Measurements from ENCODE around the gene HAUS1.
"Not testable (repeated sequence)": the region's sequence is repeated elsewhere in the genome, so short reads cannot be mapped to it uniquely, and the experiment has no call there.

The HAUS1 gene

DNA sequence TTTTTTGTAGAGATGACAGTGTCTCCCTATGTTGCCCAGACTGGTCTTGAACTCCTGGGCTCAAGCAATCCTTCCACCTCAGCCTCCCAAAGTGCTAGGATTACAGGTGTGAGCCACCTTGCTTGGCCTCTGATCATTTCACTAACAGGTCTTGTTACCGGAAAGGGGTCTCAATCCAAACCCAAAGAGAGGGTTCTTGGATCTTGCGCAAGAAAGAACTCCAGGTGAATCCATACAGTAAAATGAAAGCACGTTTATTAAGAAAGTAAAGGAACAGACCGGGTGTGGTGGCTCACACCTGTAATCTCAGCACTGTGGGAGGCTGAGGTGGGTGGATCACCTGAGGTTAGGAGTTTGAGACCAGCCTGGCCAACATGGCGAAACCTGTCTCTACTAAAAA, 56.7 kb downstream of the HAUS1 start:
- DNase-seq; H3K9me3 ChIP-seq (ENCODE audit: control extremely low read depth in 1 of 5, control insufficient read depth in 4 of 5, insufficient read depth in 2 of 5, low read depth in 1 of 5, low read length in 4 of 5); H3K27me3 ChIP-seq (replicated peaks in 2 of 5; ENCODE audit: control insufficient read depth in 4 of 5, insufficient read depth in 5 of 5, low read length in 4 of 5); H3K27ac ChIP-seq (ENCODE audit: insufficient read depth in 1 of 2, low read depth in 1 of 2, low read length in 2 of 2, poor library complexity in 1 of 2, severe bottlenecking in 2 of 2); H3K4me3 ChIP-seq (ENCODE audit: control insufficient read depth in 1 of 7, extremely low read depth in 1 of 7, insufficient read depth in 4 of 7, low read depth in 2 of 7, low read length in 6 of 7); H3K36me3 ChIP-seq (ENCODE audit: control insufficient read depth in 4 of 4, insufficient read depth in 4 of 4, low read length in 3 of 4); H3K4me1 ChIP-seq (ENCODE audit: control extremely low read depth in 1 of 4, control insufficient read depth in 4 of 4, insufficient read depth in 4 of 4, low read length in 3 of 4); POLR2A ChIA-PET: not testable (repeated sequence)
- CTCF ChIA-PET = interaction anchor here (1.6 to 2.4 kb wide), 3 partner anchors 11 to 13 kb away, joined by 5 to 13 read pairs (median 9); a partner anchor contains a TSS
- 100% methylated on average over 4 of the region's 5 CpGs for WGBS (ENCODE audit: insufficient coverage)

DNA sequence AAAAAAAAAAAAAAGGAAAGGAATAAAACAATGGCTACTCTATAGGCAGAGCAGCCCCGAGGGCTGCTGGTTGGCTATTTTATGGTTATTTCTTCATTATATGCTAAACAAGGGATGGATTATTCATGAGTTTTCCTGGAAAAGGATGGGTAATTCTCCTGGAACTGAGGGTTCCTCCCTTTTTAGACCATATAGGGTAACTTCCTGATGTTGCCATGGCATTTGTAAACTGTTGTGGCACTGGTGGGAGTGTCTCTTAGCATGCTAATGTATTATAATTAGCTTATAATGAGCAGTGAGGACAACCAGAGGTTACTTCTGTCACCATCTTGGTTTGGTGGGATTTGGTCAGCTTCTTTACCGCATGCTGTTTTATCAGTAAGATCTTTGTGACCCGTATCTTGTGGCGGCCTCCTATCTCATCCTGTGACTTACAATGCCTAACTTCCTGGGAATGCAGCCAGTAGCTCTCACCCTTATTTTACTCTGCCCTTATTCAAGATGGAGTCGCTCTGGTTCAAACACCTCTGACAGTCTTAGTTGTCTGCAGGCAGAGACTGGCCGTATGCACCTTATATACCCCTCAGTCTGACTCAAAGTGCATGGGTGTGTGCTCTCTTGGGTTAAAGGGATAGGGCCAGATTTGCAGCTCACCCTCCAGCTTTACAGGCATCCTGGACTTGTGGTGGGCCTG, 57.7 kb downstream of the HAUS1 start:
- Histone ChIP-seq H3K9me3 (ENCODE audit: control extremely low read depth in 1 of 5, control insufficient read depth in 4 of 5, insufficient read depth in 2 of 5, low read depth in 1 of 5, low read length in 4 of 5) (no peaks in the 10 kb centered on the region), H3K4me3 (ENCODE audit: control insufficient read depth in 1 of 7, extremely low read depth in 1 of 7, insufficient read depth in 4 of 7, low read depth in 2 of 7, low read length in 6 of 7) (no peak overlapping the region), H3K27ac (ENCODE audit: insufficient read depth in 1 of 2, low read depth in 1 of 2, low read length in 2 of 2, poor library complexity in 1 of 2, severe bottlenecking in 2 of 2) (no peak overlapping the region), H3K36me3 (ENCODE audit: control insufficient read depth in 4 of 4, insufficient read depth in 4 of 4, low read length in 3 of 4) (peaks cover 0 to 3% (median 0%) of the 10 kb centered on the region in 4 experiments), H3K27me3 (replicated peaks in 2 of 5; ENCODE audit: control insufficient read depth in 4 of 5, insufficient read depth in 5 of 5, low read length in 4 of 5) (no peaks in the 10 kb centered on the region), H3K4me1 (ENCODE audit: control extremely low read depth in 1 of 4, control insufficient read depth in 4 of 4, insufficient read depth in 4 of 4, low read length in 3 of 4) (no peaks in the 10 kb centered on the region)
- 67% methylated on average over 3 of the region's 6 CpGs for WGBS (ENCODE audit: insufficient coverage)
- POLR2A ChIA-PET = no interaction called here
- CTCF ChIA-PET = interaction anchor here (0.6 to 2.2 kb wide), 6 partner anchors 11 to 106 kb away, joined by 3 to 11 read pairs (median 4); a partner anchor contains a TSS
- DNase-seq = no peak

DNA sequence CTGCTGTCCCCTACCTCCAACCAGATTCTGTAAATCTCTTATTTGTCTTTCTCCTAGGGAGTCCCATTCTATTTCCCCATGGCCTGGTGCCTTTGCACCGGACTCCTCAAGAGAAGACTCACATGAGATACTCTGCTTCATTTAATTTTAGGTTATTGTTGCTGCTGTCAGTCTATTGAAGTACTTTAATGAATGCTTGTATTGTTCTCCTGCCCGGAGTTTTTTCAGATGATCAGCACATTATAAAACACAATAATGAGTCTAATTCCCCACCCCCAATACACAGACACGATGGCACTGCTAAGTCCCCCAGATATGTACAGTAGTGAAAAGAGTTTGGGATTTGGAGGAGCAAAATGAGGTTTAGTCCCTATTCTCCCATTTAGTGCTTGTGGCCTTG, 58.9 kb downstream of the HAUS1 start:
- DNase-seq = no peak
- Histone ChIP-seq H3K4me3 (ENCODE audit: control insufficient read depth in 1 of 7, extremely low read depth in 1 of 7, insufficient read depth in 4 of 7, low read depth in 2 of 7, low read length in 6 of 7) (no peak overlapping the region), H3K27ac (ENCODE audit: insufficient read depth in 1 of 2, low read depth in 1 of 2, low read length in 2 of 2, poor library complexity in 1 of 2, severe bottlenecking in 2 of 2) (no peak overlapping the region), H3K9me3 (ENCODE audit: control extremely low read depth in 1 of 5, control insufficient read depth in 4 of 5, insufficient read depth in 2 of 5, low read depth in 1 of 5, low read length in 4 of 5) (no peaks in the 10 kb centered on the region), H3K27me3 (replicated peaks in 2 of 5; ENCODE audit: control insufficient read depth in 4 of 5, insufficient read depth in 5 of 5, low read length in 4 of 5) (no peaks in the 10 kb centered on the region), H3K4me1 (ENCODE audit: control extremely low read depth in 1 of 4, control insufficient read depth in 4 of 4, insufficient read depth in 4 of 4, low read length in 3 of 4) (peaks cover 0 to 10% (median 6%) of the 10 kb centered on the region in 4 experiments), H3K36me3 (ENCODE audit: control insufficient read depth in 4 of 4, insufficient read depth in 4 of 4, low read length in 3 of 4) (no peaks in the 10 kb centered on the region)
- no CpG with 5 or more reads among the region's 3 CpGs for WGBS (ENCODE audit: insufficient coverage)
- ChIA-PET POLR2A (no interaction called here), CTCF (interaction anchor here (1.0 to 2.2 kb wide), 5 partner anchors 10 to 16 kb away, joined by 3 to 11 read pairs (median 5); a partner anchor contains a TSS)

DNA sequence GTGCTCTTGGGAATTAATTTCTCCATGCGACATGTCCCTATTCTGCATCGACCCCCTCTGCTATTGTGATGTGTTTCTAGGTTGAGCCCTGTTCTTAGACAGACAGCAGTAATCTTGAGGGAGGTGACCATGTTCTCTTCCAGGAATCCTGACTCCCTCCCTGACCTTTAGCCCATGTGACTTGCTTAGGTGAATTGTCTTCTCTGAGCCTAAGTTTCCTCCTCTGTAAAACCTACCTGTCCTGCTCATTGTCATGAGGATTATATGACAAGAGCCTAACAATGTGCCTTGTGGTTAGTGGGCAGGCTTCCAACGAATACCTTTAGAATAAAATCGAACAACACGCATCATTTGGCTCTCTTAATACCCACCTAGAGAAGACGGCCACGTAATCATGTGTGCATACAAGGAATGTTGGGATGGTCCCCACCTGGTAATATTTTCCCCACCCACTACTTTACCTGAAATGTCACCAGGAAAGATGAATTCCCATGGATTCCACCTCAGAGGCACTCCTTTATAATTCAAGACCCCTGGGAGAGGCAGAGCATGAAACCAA, 59.8 kb downstream of the HAUS1 start:
- no peak overlapping the region for H3K4me3 ChIP-seq (ENCODE audit: control insufficient read depth in 1 of 7, extremely low read depth in 1 of 7, insufficient read depth in 4 of 7, low read depth in 2 of 7, low read length in 6 of 7)
- H3K36me3 ChIP-seq (ENCODE audit: control insufficient read depth in 4 of 4, insufficient read depth in 4 of 4, low read length in 3 of 4) = no peaks in the 10 kb centered on the region

DNA sequence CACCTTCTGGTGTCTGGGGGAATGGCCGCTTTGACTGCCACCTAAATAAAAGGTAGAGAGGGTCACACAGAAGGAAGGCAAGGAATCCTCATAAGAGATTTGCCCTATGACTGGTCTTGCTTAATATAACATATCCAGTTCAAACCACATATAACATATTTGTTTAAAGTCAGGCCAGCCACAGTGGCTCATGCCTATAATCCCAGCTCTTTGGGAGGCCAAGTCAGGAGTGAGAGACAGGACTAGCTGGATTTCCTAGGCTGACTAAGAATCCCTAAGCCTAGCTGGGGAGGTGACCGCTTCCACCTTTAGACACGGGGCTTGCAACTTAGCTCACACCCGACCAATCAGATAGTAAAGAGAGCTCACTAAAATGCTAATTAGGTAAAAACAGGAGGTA, 60.3 kb downstream of the HAUS1 start:
- H3K9me3 ChIP-seq (ENCODE audit: control extremely low read depth in 1 of 5, control insufficient read depth in 4 of 5, insufficient read depth in 2 of 5, low read depth in 1 of 5, low read length in 4 of 5); H3K27ac ChIP-seq (ENCODE audit: insufficient read depth in 1 of 2, low read depth in 1 of 2, low read length in 2 of 2, poor library complexity in 1 of 2, severe bottlenecking in 2 of 2); POLR2A ChIA-PET; H3K27me3 ChIP-seq (replicated peaks in 2 of 5; ENCODE audit: control insufficient read depth in 4 of 5, insufficient read depth in 5 of 5, low read length in 4 of 5); DNase-seq; H3K36me3 ChIP-seq (ENCODE audit: control insufficient read depth in 4 of 4, insufficient read depth in 4 of 4, low read length in 3 of 4); H3K4me3 ChIP-seq (ENCODE audit: control insufficient read depth in 1 of 7, extremely low read depth in 1 of 7, insufficient read depth in 4 of 7, low read depth in 2 of 7, low read length in 6 of 7): not testable (repeated sequence)
- H3K4me1 ChIP-seq (ENCODE audit: control extremely low read depth in 1 of 4, control insufficient read depth in 4 of 4, insufficient read depth in 4 of 4, low read length in 3 of 4) = peaks cover 0 to 13% (median 8%) of the 10 kb centered on the region in 4 experiments
- WGBS (ENCODE audit: insufficient coverage) = 100% methylated on average over 1 of the region's 4 CpGs
- CTCF ChIA-PET = interaction anchor here (1.2 to 3.1 kb wide), 5 partner anchors 9 to 497 kb away, joined by 3 to 30 read pairs (median 3); a partner anchor contains a TSS

More for the DNA sequence above, 59.8 kb downstream of the HAUS1 start:
- ChIA-PET CTCF (interaction anchor here (0.5 to 1.9 kb wide), 4 partner anchors 9 to 16 kb away, joined by 3 to 6 read pairs (median 4); a partner anchor contains a TSS), POLR2A (no interaction called here)
- H3K27me3 ChIP-seq (replicated peaks in 2 of 5; ENCODE audit: control insufficient read depth in 4 of 5, insufficient read depth in 5 of 5, low read length in 4 of 5) = no peaks in the 10 kb centered on the region
- no peaks in the 10 kb centered on the region for H3K9me3 ChIP-seq (ENCODE audit: control extremely low read depth in 1 of 5, control insufficient read depth in 4 of 5, insufficient read depth in 2 of 5, low read depth in 1 of 5, low read length in 4 of 5)
- WGBS (ENCODE audit: insufficient coverage) = 93% methylated on average over 5 of the region's 7 CpGs
- H3K27ac ChIP-seq (ENCODE audit: insufficient read depth in 1 of 2, low read depth in 1 of 2, low read length in 2 of 2, poor library complexity in 1 of 2, severe bottlenecking in 2 of 2) = no peak overlapping the region
- no peak for DNase-seq
- H3K4me1 ChIP-seq (ENCODE audit: control extremely low read depth in 1 of 4, control insufficient read depth in 4 of 4, insufficient read depth in 4 of 4, low read length in 3 of 4) = peaks cover 0 to 13% (median 8%) of the 10 kb centered on the region in 4 experiments

DNA sequence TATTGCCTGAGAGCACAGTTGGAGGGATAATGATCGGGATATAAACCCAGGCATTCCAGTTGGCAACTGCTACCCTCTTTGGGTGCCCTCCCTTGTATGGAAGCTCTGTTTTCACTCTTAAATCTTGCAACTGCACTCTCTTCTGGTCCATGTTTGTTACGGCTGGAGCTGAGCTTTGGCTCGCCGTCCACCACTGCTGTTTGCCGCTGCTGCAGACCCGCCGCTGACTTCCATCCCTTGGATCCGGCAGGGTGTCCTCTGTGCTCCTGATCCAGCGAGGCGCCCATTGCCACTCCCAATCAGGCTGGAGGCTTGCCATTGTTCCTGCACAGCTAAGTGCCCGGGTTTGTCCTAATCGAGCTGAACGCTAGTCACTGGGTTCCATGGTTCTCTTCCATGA, 60.7 kb downstream of the HAUS1 start:
- Histone ChIP-seq H3K4me3 (ENCODE audit: control insufficient read depth in 1 of 7, extremely low read depth in 1 of 7, insufficient read depth in 4 of 7, low read depth in 2 of 7, low read length in 6 of 7) (no peak overlapping the region), H3K4me1 (ENCODE audit: control extremely low read depth in 1 of 4, control insufficient read depth in 4 of 4, insufficient read depth in 4 of 4, low read length in 3 of 4) (peaks cover 0 to 13% (median 8%) of the 10 kb centered on the region in 4 experiments), H3K9me3 (ENCODE audit: control extremely low read depth in 1 of 5, control insufficient read depth in 4 of 5, insufficient read depth in 2 of 5, low read depth in 1 of 5, low read length in 4 of 5) (no peaks in the 10 kb centered on the region), H3K27me3 (replicated peaks in 2 of 5; ENCODE audit: control insufficient read depth in 4 of 5, insufficient read depth in 5 of 5, low read length in 4 of 5) (no peaks in the 10 kb centered on the region), H3K27ac (ENCODE audit: insufficient read depth in 1 of 2, low read depth in 1 of 2, low read length in 2 of 2, poor library complexity in 1 of 2, severe bottlenecking in 2 of 2) (no peak overlapping the region), H3K36me3 (ENCODE audit: control insufficient read depth in 4 of 4, insufficient read depth in 4 of 4, low read length in 3 of 4) (no peaks in the 10 kb centered on the region)
- WGBS (ENCODE audit: insufficient coverage) = 98% methylated on average over 12 of the region's 13 CpGs
- ChIA-PET CTCF (interaction anchor here (1.2 to 3.1 kb wide), 6 partner anchors 8 to 497 kb away, joined by 3 to 30 read pairs (median 4); a partner anchor contains a TSS), POLR2A (no interaction called here)
- DNase-seq = no peak

All from common myeloid progenitor, CD34-positive (primary cell).